Gastrocnemius medialis (tissue), 4 donors: ENCODE data around the gene PTGS1.

Experiments
- POLR2A ChIP-seq, 2 donors: fragments of 450-650 bp; IDR thresholded peaks; one replicate each; pipeline ENCODE4 v1.6.1; 2017; ENCODE audit warnings: antibody characterized with exemption in 2 of 2, mild to moderate bottlenecking in 2 of 2, moderate library complexity in 2 of 2
- TF ChIP-seq, protein P1 (sequence below), 5 experiments: fragments of 450-650 bp in 3 of 5; fragments of 200-600 bp in 2 of 5; sonication (generic) in 2 of 5; IDR thresholded peaks in 4 of 5; conservative IDR thresholded peaks in 1 of 5; 1 replicate in 4 of 5; 2 replicates in 1 of 5; pipeline ENCODE4 v1.5.1; 2016 to 2019; ENCODE audit warnings: antibody characterized with exemption in 5 of 5, mild to moderate bottlenecking in 3 of 5, moderate library complexity in 3 of 5

GRCh38 chr9:122376796-122377195 lies 6.0 kb downstream of the PTGS1 start:
- TF ChIP-seq, protein P1, sequence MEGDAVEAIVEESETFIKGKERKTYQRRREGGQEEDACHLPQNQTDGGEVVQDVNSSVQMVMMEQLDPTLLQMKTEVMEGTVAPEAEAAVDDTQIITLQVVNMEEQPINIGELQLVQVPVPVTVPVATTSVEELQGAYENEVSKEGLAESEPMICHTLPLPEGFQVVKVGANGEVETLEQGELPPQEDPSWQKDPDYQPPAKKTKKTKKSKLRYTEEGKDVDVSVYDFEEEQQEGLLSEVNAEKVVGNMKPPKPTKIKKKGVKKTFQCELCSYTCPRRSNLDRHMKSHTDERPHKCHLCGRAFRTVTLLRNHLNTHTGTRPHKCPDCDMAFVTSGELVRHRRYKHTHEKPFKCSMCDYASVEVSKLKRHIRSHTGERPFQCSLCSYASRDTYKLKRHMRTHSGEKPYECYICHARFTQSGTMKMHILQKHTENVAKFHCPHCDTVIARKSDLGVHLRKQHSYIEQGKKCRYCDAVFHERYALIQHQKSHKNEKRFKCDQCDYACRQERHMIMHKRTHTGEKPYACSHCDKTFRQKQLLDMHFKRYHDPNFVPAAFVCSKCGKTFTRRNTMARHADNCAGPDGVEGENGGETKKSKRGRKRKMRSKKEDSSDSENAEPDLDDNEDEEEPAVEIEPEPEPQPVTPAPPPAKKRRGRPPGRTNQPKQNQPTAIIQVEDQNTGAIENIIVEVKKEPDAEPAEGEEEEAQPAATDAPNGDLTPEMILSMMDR (IDR thresholded peaks at IDR 0.05 in 4 of 5, conservative IDR thresholded peaks at IDR 0.05 in 1 of 5): no peak
- no peak for TF ChIP-seq POLR2A (IDR thresholded peaks at IDR 0.05)
